Stimulated activated CD4-positive, alpha-beta T cell treated with anti-CD3 and anti-CD28 coated beads, Interleukin-4, amount 100 ng/mL, for 1 hour (primary cell): ENCODE measurements around the gene TTLL11.
A peak's percentile ranks its signal among the peaks of the same experiment; 100 is the strongest.
"Not testable (repeated sequence)": the region's sequence is repeated elsewhere in the genome, so short reads cannot be mapped to it uniquely, and the experiment has no call there.

Source experiments
- DNase-seq: peaks from one replicate; pipeline ENCODE4 v3.0.0-alpha.2; 2020

TTLL11 gene

GRCh38 chr9:121995997-121996396, 97.1 kb downstream of the TTLL11 start:
- no peak for DNase-seq

- peak; percentile 10 for DNase-seq
Measured at GRCh38 chr9:121992571-121993212, 100.4 kb downstream of the TTLL11 start.

GRCh38 chr9:121991307-121991661, 101.8 kb downstream of the TTLL11 start:
- DNase-seq: no peak

- DNase-seq: no peak
Measured at GRCh38 chr9:121990600-121991306, 102.4 kb downstream of the TTLL11 start.

- no peak for DNase-seq
Measured at GRCh38 chr9:121989010-121989409, 104.1 kb downstream of the TTLL11 start.

GRCh38 chr9:121987314-121987713, 105.8 kb downstream of the TTLL11 start:
- DNase-seq: no peak

- DNase-seq: no peak
Measured at GRCh38 chr9:121985792-121986494, 107.2 kb downstream of the TTLL11 start.

GRCh38 chr9:121984726-121985402, 108.2 kb downstream of the TTLL11 start:
- DNase-seq: no peak

- no peak for DNase-seq
Measured at GRCh38 chr9:121983736-121984135, 109.4 kb downstream of the TTLL11 start.

- no peak for DNase-seq
Measured at GRCh38 chr9:121981118-121981883, 111.8 kb downstream of the TTLL11 start.

GRCh38 chr9:121980665-121981064, 112.4 kb downstream of the TTLL11 start:
- DNase-seq: not testable (repeated sequence)

- DNase-seq: no peak
Measured at GRCh38 chr9:121979736-121980135, 113.4 kb downstream of the TTLL11 start.

GRCh38 chr9:121976751-121977150, 116.4 kb downstream of the TTLL11 start:
- DNase-seq: no peak

- DNase-seq: no peak
Measured at GRCh38 chr9:121975801-121976277, 117.3 kb downstream of the TTLL11 start.

- DNase-seq: no peak
Measured at GRCh38 chr9:121974421-121974820, 118.7 kb downstream of the TTLL11 start.

- no peak for DNase-seq
Measured at GRCh38 chr9:121972501-121972981, 120.6 kb downstream of the TTLL11 start.

GRCh38 chr9:121968056-121968455, 125.1 kb downstream of the TTLL11 start:
- no peak for DNase-seq

GRCh38 chr9:121966706-121967105, 126.4 kb downstream of the TTLL11 start:
- no peak for DNase-seq

GRCh38 chr9:121963528-121963995, 129.5 kb downstream of the TTLL11 start:
- DNase-seq: no peak

- no peak for DNase-seq
Measured at GRCh38 chr9:121962421-121962820, 130.7 kb downstream of the TTLL11 start.

GRCh38 chr9:121960665-121961064, 132.4 kb downstream of the TTLL11 start:
- no peak for DNase-seq

- DNase-seq: no peak
Measured at GRCh38 chr9:121958530-121958929, 134.6 kb downstream of the TTLL11 start.
